RWPE2 (cell line): ENCODE results near the gene ZNF521.

Experiments used
- ATAC-seq: fragments of 200-7000 bp; cut with Tn5 transposase; 3 replicates; pipeline ENCODE4 v1.9.1; 2021; ENCODE audit warnings: low read depth
- DNase-seq: peaks from one replicate; pipeline ENCODE4 v3.0.0-alpha.2; 2020; ENCODE audit warnings: low spot score
- H3K27ac ChIP-seq: fragments of 450-650 bp; 2 replicates; pipeline ENCODE4 v1.5.1; 2017; ENCODE audit warnings: mild to moderate bottlenecking; ENCODE audit not compliant: poor library complexity, severe bottlenecking
- H3K27me3 ChIP-seq: fragments of 250-450 bp; sonication (Bioruptor Pico); 2 replicates; pipeline ENCODE4 v1.5.1; 2021; ENCODE audit warnings: mild to moderate bottlenecking, moderate library complexity; ENCODE audit not compliant: insufficient read depth, poor library complexity, severe bottlenecking
- H3K36me3 ChIP-seq: fragments of 250-450 bp; sonication (Bioruptor Pico); 2 replicates; pipeline ENCODE4 v1.5.1; 2020; ENCODE audit warnings: low read depth, mild to moderate bottlenecking, moderate library complexity
- H3K4me1 ChIP-seq: fragments of 250-450 bp; sonication (Bioruptor Pico); 2 replicates; pipeline ENCODE4 v1.5.1; 2021; ENCODE audit warnings: mild to moderate bottlenecking, moderate library complexity; ENCODE audit not compliant: insufficient read depth, poor library complexity, severe bottlenecking
- H3K4me3 ChIP-seq: fragments of 250-450 bp; sonication (Bioruptor Pico); 2 replicates; pipeline ENCODE4 v1.5.1; 2021; ENCODE audit warnings: mild to moderate bottlenecking, moderate library complexity; ENCODE audit not compliant: severe bottlenecking
- H3K9me3 ChIP-seq: fragments of 250-450 bp; sonication (Bioruptor Pico); 2 replicates; pipeline ENCODE4 v1.5.1; 2021; ENCODE audit warnings: mild to moderate bottlenecking, moderate library complexity; ENCODE audit not compliant: severe bottlenecking
- CTCF ChIP-seq: fragments of 450-650 bp; IDR thresholded peaks from one replicate; pipeline ENCODE4 v1.5.1; 2017; ENCODE audit warnings: mild to moderate bottlenecking, moderate library complexity; ENCODE audit not compliant: poor library complexity, severe bottlenecking

Gene ZNF521

GRCh38 chr18:25233528-25234321 is 118.2 kb downstream of the ZNF521 start:
- H3K27ac ChIP-seq: no peak overlapping the region
- no peaks in the 10 kb centered on the region for H3K36me3 ChIP-seq
- no peaks in the 10 kb centered on the region for H3K9me3 ChIP-seq
- no peak overlapping the region for H3K4me3 ChIP-seq
- no peak for TF ChIP-seq CTCF
- H3K4me1 ChIP-seq: no peaks in the 10 kb centered on the region
- no peak for DNase-seq
- no peak for ATAC-seq
- H3K27me3 ChIP-seq: peaks cover 9% of the 10 kb centered on the region

GRCh38 chr18:25231327-25231691 is 120.7 kb downstream of the ZNF521 start:
- no peaks in the 10 kb centered on the region for H3K4me1 ChIP-seq
- no peak overlapping the region for H3K27ac ChIP-seq
- ATAC-seq (no peak), DNase-seq (no peak)
- no peaks in the 10 kb centered on the region for H3K9me3 ChIP-seq
- no peak for TF ChIP-seq CTCF
- H3K36me3 ChIP-seq: no peaks in the 10 kb centered on the region
- H3K27me3 ChIP-seq: peaks cover 9% of the 10 kb centered on the region
- no peak overlapping the region for H3K4me3 ChIP-seq

- no peak for TF ChIP-seq CTCF
- no peak for DNase-seq
- Histone ChIP-seq H3K27ac (no peak overlapping the region), H3K36me3 (no peaks in the 10 kb centered on the region), H3K9me3 (no peaks in the 10 kb centered on the region), H3K4me3 (no peak overlapping the region), H3K4me1 (no peaks in the 10 kb centered on the region), H3K27me3 (peaks cover 9% of the 10 kb centered on the region)
- ATAC-seq: 0 out of 3 replicates have a peak, but pooled peaks have one; percentile 29
Observed at GRCh38 chr18:25230658-25231326, 121.2 kb downstream of the ZNF521 start.

- no peaks in the 10 kb centered on the region for H3K9me3 ChIP-seq
- no peak for ATAC-seq
- TF ChIP-seq CTCF: no peak
- H3K27ac ChIP-seq: no peak overlapping the region
- no peaks in the 10 kb centered on the region for H3K36me3 ChIP-seq
- no peak overlapping the region for H3K4me3 ChIP-seq
- H3K4me1 ChIP-seq: no peaks in the 10 kb centered on the region
- no peak for DNase-seq
- peaks cover 9% of the 10 kb centered on the region for H3K27me3 ChIP-seq
Observed at GRCh38 chr18:25229920-25230319, 122.0 kb downstream of the ZNF521 start.

- DNase-seq: no peak
- no peak for TF ChIP-seq CTCF
- ATAC-seq: no peak
Observed at GRCh38 chr18:25229081-25229480, 122.9 kb downstream of the ZNF521 start.

More at GRCh38 chr18:25229081-25229480, 122.9 kb downstream of the ZNF521 start:
- Histone ChIP-seq H3K36me3 (no peaks in the 10 kb centered on the region), H3K27ac (no peak overlapping the region), H3K4me1 (no peaks in the 10 kb centered on the region), H3K4me3 (no peak overlapping the region), H3K27me3 (peaks cover 9% of the 10 kb centered on the region), H3K9me3 (no peaks in the 10 kb centered on the region)
